HCT116 (cell line): ENCODE measurements around the gene HSP90AA1. TPM values are rescaled to one million over a fixed set of nuclear protein-coding genes. Genes with fewer than 3 reads are reported as not detected.

Experiments
- ATAC-seq: fragments of 200-7000 bp; cut with Tn5 transposase; 2 replicates; pipeline ENCODE4 v1.9.1; 2020; ENCODE audit warnings: mild to moderate bottlenecking, moderate library complexity
- BruUV-seq: library from RNA; stranded (reverse); fragments of 400-500 nt; replicated peaks from 2 replicates; lab custom pipeline; 2021; lab: Mats Ljungman, UMichigan
- CTCF ChIA-PET: fragments of 300-600 bp; sonication (Branson Sonifier 250); formaldehyde crosslinking; loops from one replicate; lab custom pipeline; 2021; ENCODE audit warnings: antibody characterized with exemption; lab: Charles Lee
- POLR2A ChIA-PET: fragments of 300-600, 350-600 bp; sonication (Branson Sonifier 250); formaldehyde crosslinking; loops from one replicate; lab custom pipeline; 2021; ENCODE audit warnings: antibody characterized with exemption; lab: Charles Lee
- RAD21 ChIA-PET, 2 experiments: fragments of 300-600 bp; sonication (Branson Sonifier 250); formaldehyde crosslinking; loops; one replicate each; lab custom pipeline; 2023; ENCODE audit warnings: low total read pairs in 2 of 2; ENCODE audit not compliant: uncharacterized antibody in 2 of 2, unreplicated experiment in 2 of 2, low non-redundant PET in 1 of 2; lab: Charles Lee
- DNase-seq: peaks from one replicate; pipeline ENCODE4 v3.0.0-alpha.2; 2010; ENCODE audit warnings: low read depth, low spot score
- H2AFZ ChIP-seq: fragments of 200-600 bp; shearing (Covaris generic), sonication (generic); 2 replicates; pipeline ENCODE4 v1.6.1; 2017; ENCODE audit warnings: low read depth, mixed run types, mixed read lengths, antibody characterized with exemption, low read length; ENCODE audit not compliant: poor library complexity, severe bottlenecking
- H3K27ac ChIP-seq: 2 replicates; pipeline ENCODE4 v1.5.1; 2012; ENCODE audit warnings: low read depth, low read length
- H3K27me3 ChIP-seq: fragments of 200-600 bp; sonication (generic); 2 replicates; pipeline ENCODE4 v1.6.1; 2016; ENCODE audit warnings: mixed run types, low read length, mixed read lengths; ENCODE audit not compliant: insufficient read depth
- H3K36me3 ChIP-seq, 2 experiments: fragments of 200-500 bp in 1 of 2; fragments of 200-600 bp in 1 of 2; sonication (Bioruptor generic) in 1 of 2; sonication (generic) in 1 of 2; 2 replicates each; pipeline versions ENCODE4 v1.5.1 to v1.6.1; 2014 to 2016; ENCODE audit warnings: low read length in 2 of 2, inconsistent platforms in 1 of 2, mixed read lengths in 1 of 2, mixed run types in 1 of 2; ENCODE audit not compliant: insufficient read depth in 2 of 2, control insufficient read depth in 1 of 2
- H3K4me1 ChIP-seq, 2 experiments: fragments of 200-600 bp in 1 of 2; sonication (generic) in 1 of 2; 2 replicates each; pipeline versions ENCODE4 v1.5.1 to v1.6.1; 2012 to 2017; ENCODE audit warnings: low read length in 2 of 2, inconsistent platforms in 1 of 2, mild to moderate bottlenecking in 1 of 2, mixed read lengths in 1 of 2, mixed run types in 1 of 2, moderate library complexity in 1 of 2; ENCODE audit not compliant: insufficient read depth in 2 of 2, control insufficient read depth in 1 of 2
- H3K4me2 ChIP-seq: fragments of 200-600 bp; sonication (generic); 2 replicates; pipeline ENCODE4 v1.6.1; 2017; ENCODE audit warnings: mixed run types, low read length, mixed read lengths
- H3K4me3 ChIP-seq, 2 experiments: fragments of 200-600 bp in 1 of 2; sonication (generic) in 1 of 2; replicated peaks in 1 of 2; 2 replicates each; pipeline ENCODE4 v1.5.1; 2011 to 2016; ENCODE audit warnings: low read length in 2 of 2, control low read depth in 1 of 2, low read depth in 1 of 2, mild to moderate bottlenecking in 1 of 2, mixed read lengths in 1 of 2, mixed run types in 1 of 2
- H3K79me2 ChIP-seq: fragments of 200-600 bp; sonication (generic); 2 replicates; pipeline ENCODE4 v1.6.1; 2017; ENCODE audit warnings: mild to moderate bottlenecking, mixed run types, low read length, moderate library complexity, mixed read lengths; ENCODE audit not compliant: insufficient read depth
- H3K9ac ChIP-seq: fragments of 200-600 bp; sonication (generic); 2 replicates; pipeline ENCODE4 v1.6.1; 2016; ENCODE audit warnings: low read length, mixed read lengths
- H3K9me2 ChIP-seq: fragments of 200-600 bp; sonication (generic), shearing (Covaris generic); 2 replicates; pipeline ENCODE4 v1.6.1; 2017; ENCODE audit warnings: mixed run types, mild to moderate bottlenecking, moderate library complexity; ENCODE audit not compliant: insufficient read depth
- H3K9me3 ChIP-seq, 2 experiments: fragments of 200-500 bp in 1 of 2; fragments of 200-600 bp in 1 of 2; sonication (Bioruptor generic) in 1 of 2; sonication (generic) in 1 of 2; 2 replicates each; pipeline ENCODE4 v1.6.1; 2014 to 2017; ENCODE audit warnings: low read length in 2 of 2, mixed read lengths in 2 of 2, inconsistent platforms in 1 of 2, low read depth in 1 of 2, mild to moderate bottlenecking in 1 of 2, mixed run types in 1 of 2, moderate library complexity in 1 of 2; ENCODE audit not compliant: control insufficient read depth in 1 of 2, insufficient read depth in 1 of 2
- H4K20me1 ChIP-seq: fragments of 200-600 bp; sonication (generic), shearing (Covaris generic); 2 replicates; pipeline ENCODE4 v1.6.1; 2017; ENCODE audit warnings: mixed run types, mild to moderate bottlenecking, moderate library complexity; ENCODE audit not compliant: insufficient read depth
- CBX3 ChIP-seq: IDR thresholded peaks from 2 replicates; pipeline ENCODE4 v1.6.1; 2012; ENCODE audit warnings: low read depth
- EGR1 ChIP-seq: IDR thresholded peaks from 2 replicates; pipeline ENCODE4 v1.6.1; 2012; ENCODE audit warnings: low read depth
- EZH2 ChIP-seq: fragments of 200-600 bp; sonication (generic); IDR thresholded peaks from 2 replicates; pipeline ENCODE4 v1.6.1; 2017; ENCODE audit warnings: antibody characterized with exemption, mixed run types
- EZH2phosphoT487 ChIP-seq: fragments of 200-600 bp; IDR thresholded peaks from 2 replicates; pipeline ENCODE4 v1.6.1; 2018; ENCODE audit warnings: antibody characterized with exemption, borderline replicate concordance
- FOSL1 ChIP-seq: IDR thresholded peaks from 2 replicates; pipeline ENCODE4 v1.6.1; 2012; ENCODE audit warnings: low read depth
- JUND ChIP-seq: IDR thresholded peaks from 2 replicates; pipeline ENCODE4 v1.6.1; 2012
- POLR2A ChIP-seq: IDR thresholded peaks from 2 replicates; pipeline ENCODE4 v1.7.0; 2011; ENCODE audit warnings: borderline replicate concordance; ENCODE audit not compliant: insufficient read depth, insufficient read length; ENCODE audit errors: extremely low read depth
- SIN3A ChIP-seq: IDR thresholded peaks from 2 replicates; pipeline ENCODE4 v1.6.1; 2012; ENCODE audit warnings: low read depth
- SP1 ChIP-seq: IDR thresholded peaks from 2 replicates; pipeline ENCODE4 v1.6.1; 2012; ENCODE audit warnings: low read depth
- SRF ChIP-seq: IDR thresholded peaks from 2 replicates; pipeline ENCODE4 v1.6.1; 2012; ENCODE audit warnings: low read depth
- TCF7L2 ChIP-seq: IDR thresholded peaks from 2 replicates; pipeline ENCODE4 v1.7.0; 2011; ENCODE audit warnings: borderline replicate concordance, inconsistent platforms; ENCODE audit not compliant: insufficient read depth, insufficient read length; ENCODE audit errors: extremely low read depth
- ZNF274 ChIP-seq: fragments of 200-500 bp; sonication (Bioruptor generic); IDR thresholded peaks from 2 replicates; pipeline ENCODE4 v1.6.1; 2014; ENCODE audit warnings: mild to moderate bottlenecking, low read depth, low read length, inconsistent platforms
- intact Hi-C: fragments of 100-400 bp; cut with micrococcal nuclease; formaldehyde crosslinking; loops from 2 replicates; pipeline ENCODE4 v1.10.0; 2022
- total RNA-seq: library from RNA; stranded (reverse); gene quantifications from one replicate; pipeline ENCODE4 v1.2.1, GENCODE V29; 2021; ENCODE audit not compliant: unreplicated experiment
- TF ChIP-seq, protein P1 (sequence below): IDR thresholded peaks from 2 replicates; pipeline ENCODE4 v1.6.1; 2012
- TF ChIP-seq, protein P2 (sequence below): IDR thresholded peaks from 2 replicates; pipeline ENCODE4 v1.6.1; 2011; ENCODE audit warnings: mild to moderate bottlenecking, low read length, moderate library complexity; ENCODE audit not compliant: insufficient replicate concordance; ENCODE audit errors: extremely low read depth
- TF ChIP-seq, protein P3 (sequence below), 3 experiments: fragments of 200-600 bp in 1 of 3; sonication (generic) in 1 of 3; IDR thresholded peaks in 2 of 3; conservative IDR thresholded peaks in 1 of 3; 2 replicates each; pipeline ENCODE4 v1.5.1; 2012 to 2017; ENCODE audit warnings: low read depth in 2 of 3, low read length in 2 of 3, antibody characterized with exemption in 1 of 3, borderline replicate concordance in 1 of 3, control low read depth in 1 of 3, mild to moderate bottlenecking in 1 of 3, mixed read lengths in 1 of 3, mixed run types in 1 of 3, moderate library complexity in 1 of 3; ENCODE audit not compliant: insufficient read depth in 1 of 3
- TF ChIP-seq, protein P4 (sequence below): IDR thresholded peaks from 2 replicates; pipeline ENCODE4 v1.6.1; 2012

The HSP90AA1 gene
- total RNA-seq, 1 experiment from 2014 or later = 1,380 TPM

DNA sequence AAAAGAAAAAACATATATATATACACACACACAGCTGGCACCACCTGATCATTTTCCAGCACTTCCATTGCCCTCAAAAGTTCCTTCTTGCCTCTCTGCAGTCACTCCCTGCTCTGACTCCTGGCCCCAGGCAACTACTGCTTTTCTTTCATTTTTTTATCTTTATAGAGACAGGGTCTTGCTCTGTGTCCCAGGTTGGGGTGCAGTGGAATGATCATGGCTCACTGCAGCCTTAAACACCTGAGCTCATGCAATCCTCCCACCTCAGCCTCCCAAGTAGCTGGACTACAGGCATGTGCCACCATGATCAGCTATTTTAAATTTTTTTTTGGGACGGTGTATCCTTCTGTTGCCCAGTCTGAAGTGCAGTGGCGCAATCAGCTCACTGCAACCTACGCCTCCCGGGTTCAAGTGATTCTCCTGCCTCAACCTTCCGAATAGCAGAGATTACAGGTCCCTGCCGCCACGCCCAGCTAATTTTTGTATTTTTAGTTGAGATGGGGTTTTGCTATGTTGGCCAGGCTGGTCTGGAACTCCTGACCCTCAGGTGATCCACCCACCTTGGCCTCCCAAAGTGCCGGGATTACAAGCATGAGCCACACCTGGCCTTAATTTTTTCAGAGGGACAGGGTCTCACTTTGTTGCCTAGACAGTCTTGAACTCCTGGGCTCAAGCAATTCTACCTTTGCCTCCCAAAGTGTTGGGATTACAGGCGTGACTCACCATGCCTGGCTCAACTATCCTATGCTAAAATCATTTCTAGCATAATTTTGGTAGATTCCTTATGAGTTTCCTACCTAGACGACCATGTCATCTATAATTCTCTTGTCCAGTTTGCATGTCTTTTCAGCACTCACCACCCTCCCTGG, 7.8 kb downstream of the HSP90AA1 start:
- intact Hi-C loops = loop anchor here (1.0 kb wide), 1 partner anchor 7 kb away; no protein-coding TSS in a partner anchor
- DNase-seq (no peak), ATAC-seq (no peak)
- peaks cover 0 to 4% of the 10 kb centered on the region in 2 experiments; a peak in 1 of 4 replicates for H3K4me1 ChIP-seq
- ChIA-PET CTCF (no interaction called here), RAD21 (no interaction called here), POLR2A (interaction anchor here (1.2 to 1.6 kb wide), 2 partner anchors 12 to 16 kb away, joined by 5 read pairs; no protein-coding TSS in a partner anchor)
- H3K9me3 ChIP-seq = no peaks in the 10 kb centered on the region; a peak in 1 of 4 replicates
- H3K27ac ChIP-seq = peak overlapping the region; percentile 41
- H3K9ac ChIP-seq = no peak overlapping the region
- BruUV-seq = no TSS peak
- H4K20me1 ChIP-seq = peaks cover 34% of the 10 kb centered on the region; the same call in 1 of the 2 replicates
- no peak overlapping the region for H3K4me3 ChIP-seq
- TF ChIP-seq JUND = no peak
- no peak for TF ChIP-seq POLR2A
- TF ChIP-seq, protein P1, sequence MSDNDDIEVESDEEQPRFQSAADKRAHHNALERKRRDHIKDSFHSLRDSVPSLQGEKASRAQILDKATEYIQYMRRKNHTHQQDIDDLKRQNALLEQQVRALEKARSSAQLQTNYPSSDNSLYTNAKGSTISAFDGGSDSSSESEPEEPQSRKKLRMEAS = no peak
- TF ChIP-seq, protein P2, sequence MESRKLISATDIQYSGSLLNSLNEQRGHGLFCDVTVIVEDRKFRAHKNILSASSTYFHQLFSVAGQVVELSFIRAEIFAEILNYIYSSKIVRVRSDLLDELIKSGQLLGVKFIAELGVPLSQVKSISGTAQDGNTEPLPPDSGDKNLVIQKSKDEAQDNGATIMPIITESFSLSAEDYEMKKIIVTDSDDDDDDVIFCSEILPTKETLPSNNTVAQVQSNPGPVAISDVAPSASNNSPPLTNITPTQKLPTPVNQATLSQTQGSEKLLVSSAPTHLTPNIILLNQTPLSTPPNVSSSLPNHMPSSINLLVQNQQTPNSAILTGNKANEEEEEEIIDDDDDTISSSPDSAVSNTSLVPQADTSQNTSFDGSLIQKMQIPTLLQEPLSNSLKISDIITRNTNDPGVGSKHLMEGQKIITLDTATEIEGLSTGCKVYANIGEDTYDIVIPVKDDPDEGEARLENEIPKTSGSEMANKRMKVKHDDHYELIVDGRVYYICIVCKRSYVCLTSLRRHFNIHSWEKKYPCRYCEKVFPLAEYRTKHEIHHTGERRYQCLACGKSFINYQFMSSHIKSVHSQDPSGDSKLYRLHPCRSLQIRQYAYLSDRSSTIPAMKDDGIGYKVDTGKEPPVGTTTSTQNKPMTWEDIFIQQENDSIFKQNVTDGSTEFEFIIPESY = no peak
- no peak for TF ChIP-seq FOSL1
- TF ChIP-seq, protein P3, sequence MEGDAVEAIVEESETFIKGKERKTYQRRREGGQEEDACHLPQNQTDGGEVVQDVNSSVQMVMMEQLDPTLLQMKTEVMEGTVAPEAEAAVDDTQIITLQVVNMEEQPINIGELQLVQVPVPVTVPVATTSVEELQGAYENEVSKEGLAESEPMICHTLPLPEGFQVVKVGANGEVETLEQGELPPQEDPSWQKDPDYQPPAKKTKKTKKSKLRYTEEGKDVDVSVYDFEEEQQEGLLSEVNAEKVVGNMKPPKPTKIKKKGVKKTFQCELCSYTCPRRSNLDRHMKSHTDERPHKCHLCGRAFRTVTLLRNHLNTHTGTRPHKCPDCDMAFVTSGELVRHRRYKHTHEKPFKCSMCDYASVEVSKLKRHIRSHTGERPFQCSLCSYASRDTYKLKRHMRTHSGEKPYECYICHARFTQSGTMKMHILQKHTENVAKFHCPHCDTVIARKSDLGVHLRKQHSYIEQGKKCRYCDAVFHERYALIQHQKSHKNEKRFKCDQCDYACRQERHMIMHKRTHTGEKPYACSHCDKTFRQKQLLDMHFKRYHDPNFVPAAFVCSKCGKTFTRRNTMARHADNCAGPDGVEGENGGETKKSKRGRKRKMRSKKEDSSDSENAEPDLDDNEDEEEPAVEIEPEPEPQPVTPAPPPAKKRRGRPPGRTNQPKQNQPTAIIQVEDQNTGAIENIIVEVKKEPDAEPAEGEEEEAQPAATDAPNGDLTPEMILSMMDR (IDR thresholded peaks at IDR 0.05 in 2 of 3, conservative IDR thresholded peaks at IDR 0.05 in 1 of 3; ENCODE audit: borderline replicate concordance in 1 of 3, insufficient read depth in 1 of 3, low read depth in 2 of 3, low read length in 2 of 3) = no peak
- no peak for TF ChIP-seq EZH2phosphoT487
- TF ChIP-seq ZNF274 = no peak
- no peak for TF ChIP-seq SRF
- TF ChIP-seq SIN3A = no peak
- no peak for TF ChIP-seq CBX3
- TF ChIP-seq SP1 = no peak
- no peak for TF ChIP-seq EZH2
- no peak for TF ChIP-seq TCF7L2
- no peak for TF ChIP-seq EGR1
- TF ChIP-seq, protein P4, sequence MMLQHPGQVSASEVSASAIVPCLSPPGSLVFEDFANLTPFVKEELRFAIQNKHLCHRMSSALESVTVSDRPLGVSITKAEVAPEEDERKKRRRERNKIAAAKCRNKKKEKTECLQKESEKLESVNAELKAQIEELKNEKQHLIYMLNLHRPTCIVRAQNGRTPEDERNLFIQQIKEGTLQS = no peak
- H3K4me2 ChIP-seq = no peak overlapping the region
- no peaks in the 10 kb centered on the region for H3K9me2 ChIP-seq
- H3K79me2 ChIP-seq = peaks cover 32% of the 10 kb centered on the region
- no peak overlapping the region for H2AFZ ChIP-seq
- peaks cover 44 to 48% of the 10 kb centered on the region in 2 experiments for H3K36me3 ChIP-seq
- H3K27me3 ChIP-seq = no peaks in the 10 kb centered on the region
